GM12878 (cell line): ENCODE results near the gene RBM19. TPM values are rescaled to one million over a fixed set of nuclear protein-coding genes. Genes with fewer than 3 reads are reported as not detected.

Source experiments
- ATAC-seq: fragments of 200-7000 bp; cut with Tn5 transposase; 3 replicates; pipeline ENCODE4 v1.9.1; 2020; ENCODE audit warnings: mild to moderate bottlenecking, moderate library complexity
- BruUV-seq: library from RNA; stranded (reverse); fragments of 400-500 nt; replicated peaks from 2 replicates; lab custom pipeline; 2021; lab: Mats Ljungman, UMichigan
- CTCF ChIA-PET: fragments of 300-600 bp; sonication (Branson Sonifier 250); formaldehyde crosslinking; extraction: SDS; loops from one replicate; lab custom pipeline; 2021; ENCODE audit warnings: inconsistent platforms; lab: Yijun Ruan, JAX
- POLR2A ChIA-PET: fragments of 350-600 bp; formaldehyde crosslinking; extraction: SDS; loops from one replicate; lab custom pipeline; 2021; ENCODE audit warnings: inconsistent platforms; lab: Charles Lee
- RAD21 ChIA-PET: fragments of 300-600 bp; sonication (Branson Sonifier 250); formaldehyde crosslinking; loops from one replicate; lab custom pipeline; 2023; ENCODE audit warnings: antibody characterized with exemption; ENCODE audit not compliant: unreplicated experiment; lab: Charles Lee
- SMC1A ChIA-PET: fragments of 300-600 bp; sonication (Branson Sonifier 250); formaldehyde crosslinking; loops from one replicate; lab custom pipeline; 2023; ENCODE audit not compliant: unreplicated experiment, uncharacterized antibody; lab: Charles Lee
- DNase-seq: peaks from one replicate; pipeline ENCODE4 v3.0.0-alpha.2; 2011; ENCODE audit warnings: low read depth, low spot score
- FAIRE-seq: peaks from 3 replicates; lab custom pipeline; 2011; peaks lifted over from hg19 to GRCh38; lab: Jason Lieb, UNC
- H2AFZ ChIP-seq: 2 replicates; pipeline ENCODE4 v1.6.0; 2011; ENCODE audit warnings: low read depth, low read length, control low read depth; ENCODE audit not compliant: control insufficient read depth
- H3K27ac ChIP-seq: 2 replicates; pipeline ENCODE4 v1.5.1; 2011; ENCODE audit warnings: control low read depth; ENCODE audit not compliant: control insufficient read depth, insufficient read depth
- H3K27me3 ChIP-seq, 2 experiments: replicated peaks in 1 of 2; 2 replicates each; pipeline versions ENCODE4 v1.6.0 to v1.6.1; 2011; ENCODE audit warnings: low read length in 1 of 2; ENCODE audit not compliant: control insufficient read depth in 2 of 2, insufficient read depth in 2 of 2
- H3K36me3 ChIP-seq, 2 experiments: 2 replicates each; pipeline ENCODE4 v1.5.1; 2011; ENCODE audit warnings: low read length in 1 of 2; ENCODE audit not compliant: control insufficient read depth in 2 of 2, insufficient read depth in 2 of 2
- H3K4me1 ChIP-seq: 2 replicates; pipeline ENCODE4 v1.6.1; 2011; ENCODE audit warnings: mild to moderate bottlenecking, low read length, moderate library complexity, mixed read lengths; ENCODE audit not compliant: control insufficient read depth, insufficient read depth
- H3K4me2 ChIP-seq: 2 replicates; pipeline ENCODE4 v1.6.0; 2011; ENCODE audit warnings: control low read depth; ENCODE audit not compliant: control insufficient read depth, insufficient read depth
- H3K4me3 ChIP-seq: fragments of 200-600 bp; sonication (generic); 2 replicates; pipeline ENCODE4 v1.5.1; 2016
- H3K79me2 ChIP-seq: 2 replicates; pipeline ENCODE4 v1.6.0; 2011; ENCODE audit warnings: low read length; ENCODE audit not compliant: control insufficient read depth, insufficient read depth
- H3K9ac ChIP-seq: 2 replicates; pipeline ENCODE4 v1.8.0; 2011; ENCODE audit warnings: low read length, control low read depth, mixed read lengths; ENCODE audit not compliant: control insufficient read depth, insufficient read depth
- H3K9me3 ChIP-seq: replicated peaks from 3 replicates; pipeline ENCODE4 v1.5.1; 2011; ENCODE audit warnings: mild to moderate bottlenecking, low read length; ENCODE audit not compliant: control insufficient read depth, insufficient read depth
- H4K20me1 ChIP-seq: 2 replicates; pipeline ENCODE4 v1.6.0; 2011; ENCODE audit not compliant: control insufficient read depth, insufficient read depth
- BHLHE40 ChIP-seq, 2 experiments: fragments of 450-650 bp in 1 of 2; IDR thresholded peaks; 2 replicates each; pipeline ENCODE4 v1.6.1; 2011 to 2017; ENCODE audit warnings: low read depth in 2 of 2, borderline replicate concordance in 1 of 2, improper control_type of control experiment in 1 of 2, low read length in 1 of 2, mild to moderate bottlenecking in 1 of 2
- CHD1 ChIP-seq: IDR thresholded peaks from 2 replicates; pipeline ENCODE4 v1.6.1; 2012; ENCODE audit warnings: low read depth, low read length, improper control_type of control experiment
- CHD2 ChIP-seq: IDR thresholded peaks from 2 replicates; pipeline ENCODE4 v1.6.1; 2011; ENCODE audit warnings: low read depth, low read length, improper control_type of control experiment, borderline replicate concordance
- ETV6 ChIP-seq, 2 experiments: fragments of 450-650 bp in 1 of 2; IDR thresholded peaks in 1 of 2; conservative IDR thresholded peaks in 1 of 2; 2 replicates each; pipeline ENCODE4 v1.6.1; 2014; ENCODE audit warnings: antibody characterized with exemption in 1 of 2, borderline replicate concordance in 1 of 2, low read depth in 1 of 2, mild to moderate bottlenecking in 1 of 2, moderate library complexity in 1 of 2
- HDAC6 ChIP-seq: fragments of 200-600 bp; sonication (generic); IDR thresholded peaks from one replicate; pipeline ENCODE4 v1.8.0; 2017; ENCODE audit warnings: antibody characterized with exemption; ENCODE audit not compliant: unreplicated experiment
- POLR2AphosphoS5 ChIP-seq: IDR thresholded peaks from 2 replicates; pipeline ENCODE4 v1.6.1; 2011; ENCODE audit warnings: mild to moderate bottlenecking, low read length, inconsistent platforms
- RAD51 ChIP-seq: fragments of 450-650 bp; IDR thresholded peaks from 2 replicates; pipeline ENCODE4 v1.6.1; 2016; ENCODE audit warnings: moderate library complexity, mild to moderate bottlenecking, inconsistent platforms
- SIN3A ChIP-seq: IDR thresholded peaks from 2 replicates; pipeline ENCODE4 v1.6.1; 2012; ENCODE audit warnings: low read depth, low read length, improper control_type of control experiment
- SMAD5 ChIP-seq: IDR thresholded peaks from 2 replicates; pipeline ENCODE4 v1.6.1; 2016; ENCODE audit warnings: antibody characterized with exemption, low read depth
- STAT1 ChIP-seq: fragments of 450-650 bp; conservative IDR thresholded peaks from 2 replicates; pipeline ENCODE4 v1.6.1; 2014; ENCODE audit warnings: antibody characterized with exemption, mild to moderate bottlenecking
- STAT3 ChIP-seq: IDR thresholded peaks from 2 replicates; pipeline ENCODE4 v1.6.1; 2011; ENCODE audit warnings: low read depth, low read length, improper control_type of control experiment
- TBL1XR1 ChIP-seq: IDR thresholded peaks from 2 replicates; pipeline ENCODE4 v1.6.1; 2012; ENCODE audit warnings: low read depth, low read length, improper control_type of control experiment
- WRNIP1 ChIP-seq: IDR thresholded peaks from 2 replicates; pipeline ENCODE4 v1.6.1; 2011; ENCODE audit warnings: low read depth, low read length, improper control_type of control experiment, borderline replicate concordance
- WGBS: methylation state at CpG from one replicate; pipeline ENCODE4 v1.1.6; 2016; ENCODE audit warnings: low lambda C conversion rate; ENCODE audit not compliant: insufficient replicate concordance, insufficient coverage; ENCODE audit errors: missing lambda C conversion rate; 5-methylcytosine and 5-hydroxymethylcytosine counted together
- in situ Hi-C: fragments of 300-500 bp; cut with MboI; formaldehyde crosslinking; loops from 9 replicates; pipeline ENCODE4 v1.14.3; 2018; ENCODE audit warnings: mixed read lengths
- intact Hi-C: fragments of 100-400 bp; cut with micrococcal nuclease; formaldehyde crosslinking; loops from one replicate; pipeline ENCODE4 v1.14.2; 2022; ENCODE audit not compliant: unreplicated experiment
- polyA plus RNA-seq, 11 experiments: library from polyadenylated mRNA; depleted of rRNA in 4 of 11; unstranded in 6 of 11; stranded (reverse) in 5 of 11; fragments of >200 nt; fragmentation: Nextera tagmentation in 4 of 11; fragmentation: Illumina TruSeq in 1 of 11; extraction: Ambion mirVana in 4 of 11; extraction: Trizol in 1 of 11; gene quantifications; 1 replicate in 1 of 11; 2 replicates in 10 of 11; pipeline versions ENCODE4 v1.2.1 to v1.2.3, GENCODE V29; 2011 to 2016; ENCODE audit warnings: inconsistent platforms in 2 of 11, missing spikeins in 2 of 11, low read depth in 1 of 11
- total RNA-seq, 4 experiments: library from RNA; depleted of rRNA in 3 of 4; stranded (reverse); fragments of >200 nt in 3 of 4; fragmentation: Illumina TruSeq in 1 of 4; extraction: Trizol in 1 of 4; gene quantifications; 2 replicates each; pipeline versions ENCODE4 v1.2.1 to v1.2.3, GENCODE V29; 2013 to 2021
- TF ChIP-seq, protein P1 (sequence below): fragments of 450-650 bp; IDR thresholded peaks from 2 replicates; pipeline ENCODE4 v1.6.1; 2018; ENCODE audit warnings: borderline replicate concordance, mild to moderate bottlenecking; ENCODE audit not compliant: partially characterized antibody
- TF ChIP-seq, protein P2 (sequence below): IDR thresholded peaks from 2 replicates; pipeline ENCODE4 v1.6.1; 2011; ENCODE audit warnings: mild to moderate bottlenecking, low read depth, low read length, moderate library complexity; ENCODE audit not compliant: insufficient replicate concordance
- TF ChIP-seq, protein P3 (sequence below): fragments of 450-650 bp; formaldehyde crosslinking; IDR thresholded peaks from 2 replicates; pipeline ENCODE4 v1.4.0; 2020; ENCODE audit warnings: mild to moderate bottlenecking, moderate library complexity

RBM19 gene
- total and polyA plus RNA-seq, 10 of the 15 experiments (the other 5 are each of a cell fraction or from before 2014, with no cell fraction given), result 4.2 to 42.9 (median 28.4) TPM

DNA sequence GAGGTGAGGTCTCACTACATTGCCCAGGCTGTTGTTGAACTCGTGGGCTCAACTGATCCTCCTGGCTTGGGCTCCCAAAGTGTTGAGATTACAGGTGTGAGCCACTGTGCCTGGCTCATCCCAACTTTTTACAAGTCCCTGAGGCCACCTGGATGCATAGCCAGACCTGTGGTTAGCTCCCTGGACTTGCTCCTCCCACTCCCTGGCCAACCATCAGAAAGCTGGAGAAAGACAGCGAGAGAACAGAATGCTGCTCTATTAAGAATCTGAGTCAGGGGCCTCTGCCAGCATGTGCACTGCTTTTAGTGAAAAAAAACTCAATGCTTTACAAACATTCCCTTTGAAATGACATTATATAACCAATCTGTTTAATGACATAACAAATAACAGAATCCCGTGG, 78.2 kb downstream of the RBM19 start:
- no TSS peak for BruUV-seq
- intact Hi-C loops (no loop called here), in situ Hi-C loops (no loop called here)
- ChIA-PET CTCF (interaction anchor here (0.8 kb wide), 1 partner anchor 28 kb away, joined by 3 read pairs; no protein-coding TSS in a partner anchor), POLR2A (interaction anchor here (0.5 to 0.6 kb wide), 2 partner anchors 691 to 1566 kb away, joined by 3 to 5 read pairs; no protein-coding TSS in a partner anchor), SMC1A (no interaction called here), RAD21 (no interaction called here)
- TF ChIP-seq SMAD5, result no peak
- TF ChIP-seq POLR2AphosphoS5, result no peak
- no peak for TF ChIP-seq CHD2
- TF ChIP-seq ETV6 (conservative IDR thresholded peaks at IDR 0.05 in 1 of 2, IDR thresholded peaks at IDR 0.05 in 1 of 2; ENCODE audit: borderline replicate concordance in 1 of 2, low read depth in 1 of 2), result no peak
- TF ChIP-seq STAT3, result no peak
- no peak for TF ChIP-seq STAT1
- TF ChIP-seq RAD51, result no peak
- no peak for TF ChIP-seq WRNIP1
- TF ChIP-seq CHD1, result no peak
- TF ChIP-seq, protein P1, sequence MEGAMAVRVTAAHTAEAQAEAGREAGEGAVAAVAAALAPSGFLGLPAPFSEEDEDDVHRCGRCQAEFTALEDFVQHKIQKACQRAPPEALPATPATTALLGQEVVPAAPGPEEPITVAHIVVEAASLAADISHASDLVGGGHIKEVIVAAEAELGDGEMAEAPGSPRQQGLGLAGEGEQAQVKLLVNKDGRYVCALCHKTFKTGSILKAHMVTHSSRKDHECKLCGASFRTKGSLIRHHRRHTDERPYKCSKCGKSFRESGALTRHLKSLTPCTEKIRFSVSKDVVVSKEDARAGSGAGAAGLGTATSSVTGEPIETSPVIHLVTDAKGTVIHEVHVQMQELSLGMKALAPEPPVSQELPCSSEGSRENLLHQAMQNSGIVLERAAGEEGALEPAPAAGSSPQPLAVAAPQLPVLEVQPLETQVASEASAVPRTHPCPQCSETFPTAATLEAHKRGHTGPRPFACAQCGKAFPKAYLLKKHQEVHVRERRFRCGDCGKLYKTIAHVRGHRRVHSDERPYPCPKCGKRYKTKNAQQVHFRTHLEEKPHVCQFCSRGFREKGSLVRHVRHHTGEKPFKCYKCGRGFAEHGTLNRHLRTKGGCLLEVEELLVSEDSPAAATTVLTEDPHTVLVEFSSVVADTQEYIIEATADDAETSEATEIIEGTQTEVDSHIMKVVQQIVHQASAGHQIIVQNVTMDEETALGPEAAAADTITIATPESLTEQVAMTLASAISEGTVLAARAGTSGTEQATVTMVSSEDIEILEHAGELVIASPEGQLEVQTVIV, result no peak
- TF ChIP-seq TBL1XR1, result no peak
- TF ChIP-seq, protein P2, sequence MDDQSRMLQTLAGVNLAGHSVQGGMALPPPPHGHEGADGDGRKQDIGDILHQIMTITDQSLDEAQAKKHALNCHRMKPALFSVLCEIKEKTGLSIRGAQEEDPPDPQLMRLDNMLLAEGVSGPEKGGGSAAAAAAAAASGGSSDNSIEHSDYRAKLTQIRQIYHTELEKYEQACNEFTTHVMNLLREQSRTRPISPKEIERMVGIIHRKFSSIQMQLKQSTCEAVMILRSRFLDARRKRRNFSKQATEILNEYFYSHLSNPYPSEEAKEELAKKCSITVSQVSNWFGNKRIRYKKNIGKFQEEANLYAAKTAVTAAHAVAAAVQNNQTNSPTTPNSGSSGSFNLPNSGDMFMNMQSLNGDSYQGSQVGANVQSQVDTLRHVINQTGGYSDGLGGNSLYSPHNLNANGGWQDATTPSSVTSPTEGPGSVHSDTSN, result no peak
- TF ChIP-seq BHLHE40 (IDR thresholded peaks at IDR 0.05; ENCODE audit: borderline replicate concordance in 1 of 2, low read depth in 2 of 2, low read length in 1 of 2), result no peak
- TF ChIP-seq, protein P3, sequence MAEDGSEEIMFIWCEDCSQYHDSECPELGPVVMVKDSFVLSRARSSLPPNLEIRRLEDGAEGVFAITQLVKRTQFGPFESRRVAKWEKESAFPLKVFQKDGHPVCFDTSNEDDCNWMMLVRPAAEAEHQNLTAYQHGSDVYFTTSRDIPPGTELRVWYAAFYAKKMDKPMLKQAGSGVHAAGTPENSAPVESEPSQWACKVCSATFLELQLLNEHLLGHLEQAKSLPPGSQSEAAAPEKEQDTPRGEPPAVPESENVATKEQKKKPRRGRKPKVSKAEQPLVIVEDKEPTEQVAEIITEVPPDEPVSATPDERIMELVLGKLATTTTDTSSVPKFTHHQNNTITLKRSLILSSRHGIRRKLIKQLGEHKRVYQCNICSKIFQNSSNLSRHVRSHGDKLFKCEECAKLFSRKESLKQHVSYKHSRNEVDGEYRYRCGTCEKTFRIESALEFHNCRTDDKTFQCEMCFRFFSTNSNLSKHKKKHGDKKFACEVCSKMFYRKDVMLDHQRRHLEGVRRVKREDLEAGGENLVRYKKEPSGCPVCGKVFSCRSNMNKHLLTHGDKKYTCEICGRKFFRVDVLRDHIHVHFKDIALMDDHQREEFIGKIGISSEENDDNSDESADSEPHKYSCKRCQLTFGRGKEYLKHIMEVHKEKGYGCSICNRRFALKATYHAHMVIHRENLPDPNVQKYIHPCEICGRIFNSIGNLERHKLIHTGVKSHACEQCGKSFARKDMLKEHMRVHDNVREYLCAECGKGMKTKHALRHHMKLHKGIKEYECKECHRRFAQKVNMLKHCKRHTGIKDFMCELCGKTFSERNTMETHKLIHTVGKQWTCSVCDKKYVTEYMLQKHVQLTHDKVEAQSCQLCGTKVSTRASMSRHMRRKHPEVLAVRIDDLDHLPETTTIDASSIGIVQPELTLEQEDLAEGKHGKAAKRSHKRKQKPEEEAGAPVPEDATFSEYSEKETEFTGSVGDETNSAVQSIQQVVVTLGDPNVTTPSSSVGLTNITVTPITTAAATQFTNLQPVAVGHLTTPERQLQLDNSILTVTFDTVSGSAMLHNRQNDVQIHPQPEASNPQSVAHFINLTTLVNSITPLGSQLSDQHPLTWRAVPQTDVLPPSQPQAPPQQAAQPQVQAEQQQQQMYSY (CRISPR knock-in tag), result no peak
- no peak for TF ChIP-seq SIN3A
- TF ChIP-seq HDAC6, result no peak
- no peaks in the 10 kb centered on the region for H3K79me2 ChIP-seq
- no peaks in the 10 kb centered on the region for H3K4me1 ChIP-seq
- no peaks in the 10 kb centered on the region for H4K20me1 ChIP-seq
- ATAC-seq (no peak), DNase-seq (no peak), FAIRE-seq (no peak)
- no peak overlapping the region for H2AFZ ChIP-seq
- H3K9me3 ChIP-seq, result no peaks in the 10 kb centered on the region
- 75% methylated on average over 3 of the region's 3 CpGs for WGBS
- H3K27me3 ChIP-seq, result no peaks in the 10 kb centered on the region
- H3K4me2 ChIP-seq, result no peak overlapping the region
- no peak overlapping the region for H3K27ac ChIP-seq
- H3K4me3 ChIP-seq, result no peak overlapping the region
- H3K9ac ChIP-seq, result no peak overlapping the region
- peaks cover 0 to 3% of the 10 kb centered on the region in 2 experiments; a peak in 2 of 4 replicates for H3K36me3 ChIP-seq
